Measurements from ENCODE around the gene EN1. TPM values are rescaled to one million over a fixed set of nuclear protein-coding genes. Genes with fewer than 3 reads are reported as not detected.

Gene EN1
- total and polyA plus RNA-seq, 2 of the 4 experiments (the other 2 are of a cell fraction): not detected

DNA sequence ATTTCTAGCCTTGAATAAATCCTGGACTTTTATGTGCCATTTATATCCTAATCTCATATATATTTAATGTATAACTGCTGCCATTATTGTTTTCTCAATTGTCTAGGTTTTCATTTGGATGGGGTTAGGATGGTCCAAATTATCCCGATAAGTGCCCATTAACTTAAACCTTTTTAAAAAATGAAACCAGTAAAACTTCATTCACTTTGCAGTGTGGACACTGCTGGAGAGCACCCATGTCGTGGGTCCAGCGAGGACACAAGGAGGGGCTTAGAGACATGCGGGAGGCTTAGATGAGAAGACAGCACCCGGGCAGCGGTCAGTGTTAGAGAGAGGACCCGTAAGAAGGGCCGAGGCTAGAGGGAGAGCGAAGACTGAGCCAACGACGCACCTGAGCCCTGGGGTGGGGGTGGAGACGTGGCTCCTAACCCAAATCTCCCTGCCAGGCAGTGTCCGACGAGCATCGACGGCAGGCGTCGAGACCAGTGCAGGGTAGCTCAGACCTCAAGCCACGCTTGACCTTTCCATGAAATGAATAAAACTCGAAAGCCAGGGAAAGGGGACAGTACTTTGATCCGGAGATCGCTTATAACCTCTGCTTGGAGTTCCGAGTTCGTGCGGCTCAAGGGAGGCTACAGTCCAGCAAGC, 9.0 kb upstream of the EN1 start:
- H3K27me3 ChIP-seq (ENCODE audit: control insufficient read depth, insufficient read depth, low read length): peaks cover 92% of the 10 kb centered on the region

More for the DNA sequence above, 9.0 kb upstream of the EN1 start:
- WGBS, 2 experiments (ENCODE audit: extremely low coverage in 2 of 2, insufficient read length in 1 of 2): 10% methylated on average over 4 of the region's 25 CpGs; no CpG with 5 or more reads in 1 of the 2 experiments
- Histone ChIP-seq H3K9me3 (ENCODE audit: control insufficient read depth, insufficient read depth, low read length) (peaks cover 2% of the 10 kb centered on the region; the same call in 1 of the 2 replicates), H2BK20ac (ENCODE audit: low read depth, low read length) (no peak overlapping the region), H3K18ac (ENCODE audit: low read depth, low read length) (no peak overlapping the region), H3K23ac (ENCODE audit: low read depth, low read length) (no peak overlapping the region), H2BK5ac (ENCODE audit: low read depth, low read length, poor library complexity, severe bottlenecking) (no peak overlapping the region), H3K4me3 (ENCODE audit: insufficient read depth, low read depth, low read length) (no peak overlapping the region), H2AK9ac (replicated peaks; ENCODE audit: low read depth, low read length, poor library complexity) (no peak overlapping the region), H3K4me2 (ENCODE audit: low read depth, low read length) (no peak overlapping the region), H4K91ac (ENCODE audit: insufficient read depth, low read depth, low read length) (no peak overlapping the region), H3K27ac (ENCODE audit: insufficient read depth, low read length) (no peak overlapping the region), H2BK15ac (ENCODE audit: low read depth, low read length) (no peak overlapping the region), H2BK120ac (ENCODE audit: low read depth, low read length) (no peak overlapping the region), H3K4ac (ENCODE audit: low read depth, low read length) (no peak overlapping the region), H3K14ac (replicated peaks; ENCODE audit: low read depth, low read length) (no peak overlapping the region), H3K4me1 (ENCODE audit: control insufficient read depth, insufficient read depth, low read length) (no peaks in the 10 kb centered on the region), H3K79me1 (ENCODE audit: low read depth in 1 of 2, low read length in 2 of 2) (no peaks in the 10 kb centered on the region), H3K9me1 (ENCODE audit: insufficient read depth, low read length) (no peaks in the 10 kb centered on the region), H4K8ac (ENCODE audit: low read depth in 2 of 2, low read length in 2 of 2) (no peak overlapping the region), H4K5ac (ENCODE audit: low read depth, low read length) (no peak overlapping the region), H3K56ac (ENCODE audit: extremely low read depth, insufficient read depth, low read length) (no peak overlapping the region), H3K36me3 (ENCODE audit: control insufficient read depth, insufficient read depth, low read length) (no peaks in the 10 kb centered on the region), H3K9ac (ENCODE audit: low read depth, low read length) (no peak overlapping the region), H2AK5ac (ENCODE audit: low read depth, low read length) (no peak overlapping the region), H2AFZ (replicated peaks; ENCODE audit: low read length, poor library complexity) (peak overlapping the region; percentile 60), H4K20me1 (ENCODE audit: insufficient read depth, low read length) (no peaks in the 10 kb centered on the region)
- no TSS peak for BruUV-seq (replicated peaks)
- TF ChIP-seq MAZ (IDR thresholded peaks at IDR 0.05; ENCODE audit: borderline replicate concordance, low read depth, low read length): no peak
- no peak for TF ChIP-seq MAFK (IDR thresholded peaks at IDR 0.05; ENCODE audit: low read depth, low read length)
- TF ChIP-seq RAD21 (IDR thresholded peaks at IDR 0.05; ENCODE audit: low read length): no peak
- no peak for TF ChIP-seq POLR2A (IDR thresholded peaks at IDR 0.05; ENCODE audit: low read depth, low read length)
- no peak for ATAC-seq (ENCODE audit: low read depth)
- CTCF ChIA-PET: interaction anchor here (1.2 to 1.7 kb wide), 5 partner anchors 364 to 810 kb away, joined by 3 to 9 read pairs (median 5); no protein-coding TSS in a partner anchor
- intact Hi-C loops (cut with micrococcal nuclease) (loop anchor here (5.0 kb wide), 2 partner anchors 189 to 654 kb away; no protein-coding TSS in a partner anchor), dilution Hi-C loops (cut with HindIII; ENCODE audit: low sequenced_read_pairs, unreplicated experiment) (no loop called here), in situ Hi-C loops (cut with MboI; ENCODE audit: low sequenced_read_pairs) (loop anchor here (5.0 to 25.0 kb wide), 2 partner anchors 634 to 819 kb away; no protein-coding TSS in a partner anchor)
- POLR2A ChIA-PET (ENCODE audit: unreplicated experiment): no interaction called here
- no peak for DNase-seq

All from IMR-90 (cell line).